Uterus (tissue), 2 donors: ENCODE results near the gene NRSN2.

Experiments
- POLR2A ChIP-seq, 2 donors: fragments of 450-650 bp; IDR thresholded peaks; one replicate each; pipeline ENCODE4 v1.6.1; 2016; ENCODE audit warnings: antibody characterized with exemption in 2 of 2, mild to moderate bottlenecking in 1 of 2, moderate library complexity in 1 of 2
- TF ChIP-seq, protein P1 (sequence below), 4 experiments: fragments of 200-600 bp in 2 of 4; fragments of 450-650 bp in 2 of 4; sonication (generic) in 2 of 4; IDR thresholded peaks; one replicate each; pipeline ENCODE4 v1.5.1; 2016 to 2019; ENCODE audit warnings: antibody characterized with exemption in 4 of 4, mild to moderate bottlenecking in 2 of 4, moderate library complexity in 1 of 4

- TF ChIP-seq, protein P1, sequence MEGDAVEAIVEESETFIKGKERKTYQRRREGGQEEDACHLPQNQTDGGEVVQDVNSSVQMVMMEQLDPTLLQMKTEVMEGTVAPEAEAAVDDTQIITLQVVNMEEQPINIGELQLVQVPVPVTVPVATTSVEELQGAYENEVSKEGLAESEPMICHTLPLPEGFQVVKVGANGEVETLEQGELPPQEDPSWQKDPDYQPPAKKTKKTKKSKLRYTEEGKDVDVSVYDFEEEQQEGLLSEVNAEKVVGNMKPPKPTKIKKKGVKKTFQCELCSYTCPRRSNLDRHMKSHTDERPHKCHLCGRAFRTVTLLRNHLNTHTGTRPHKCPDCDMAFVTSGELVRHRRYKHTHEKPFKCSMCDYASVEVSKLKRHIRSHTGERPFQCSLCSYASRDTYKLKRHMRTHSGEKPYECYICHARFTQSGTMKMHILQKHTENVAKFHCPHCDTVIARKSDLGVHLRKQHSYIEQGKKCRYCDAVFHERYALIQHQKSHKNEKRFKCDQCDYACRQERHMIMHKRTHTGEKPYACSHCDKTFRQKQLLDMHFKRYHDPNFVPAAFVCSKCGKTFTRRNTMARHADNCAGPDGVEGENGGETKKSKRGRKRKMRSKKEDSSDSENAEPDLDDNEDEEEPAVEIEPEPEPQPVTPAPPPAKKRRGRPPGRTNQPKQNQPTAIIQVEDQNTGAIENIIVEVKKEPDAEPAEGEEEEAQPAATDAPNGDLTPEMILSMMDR (IDR thresholded peaks at IDR 0.05) = no peak
- TF ChIP-seq POLR2A (IDR thresholded peaks at IDR 0.05) = no peak
These were observed 33.0 kb upstream of the NRSN2 start for GRCh38 chr20:313948-314347.
